HepG2 (cell line): ENCODE results near the gene CTU2. TPM values are rescaled to one million over a fixed set of nuclear protein-coding genes. Genes with fewer than 3 reads are reported as not detected.

ENCODE experiments used
- AGO2 ChIP-seq: fragments of 200-400 bp; formaldehyde crosslinking; optimal IDR thresholded peaks from 2 replicates; pipeline ENCODE3; 2017; ENCODE audit warnings: mild to moderate bottlenecking, low read depth, low read length, moderate library complexity
- BHLHE40 ChIP-seq: IDR thresholded peaks from 2 replicates; pipeline ENCODE4 v1.6.1; 2011; ENCODE audit warnings: low read length, improper control_type of control experiment
- CEBPG ChIP-seq: IDR thresholded peaks from 2 replicates; pipeline ENCODE4 v1.6.1; 2016
- JARID2 ChIP-seq: sonication (generic); formaldehyde crosslinking; IDR thresholded peaks from 2 replicates; pipeline ENCODE4 v1.8.1; 2023; ENCODE audit warnings: missing genetic modification reagents, inconsistent platforms; ENCODE audit not compliant: insufficient replicate concordance
- KLF16 ChIP-seq, 2 experiments: sonication (generic) in 1 of 2; formaldehyde crosslinking in 1 of 2; IDR thresholded peaks; 2 replicates each; pipeline versions ENCODE4 v1.6.1 to v1.8.0; 2016 to 2023; ENCODE audit warnings: missing genetic modification reagents in 2 of 2, missing compliant biosample characterization in 1 of 2
- MED8 ChIP-seq: sonication (generic); formaldehyde crosslinking; IDR thresholded peaks from 2 replicates; pipeline ENCODE4 v1.8.1; 2023; ENCODE audit warnings: mild to moderate bottlenecking, missing genetic modification reagents; ENCODE audit not compliant: insufficient replicate concordance
- NFE2L1 ChIP-seq: sonication (generic); formaldehyde crosslinking; IDR thresholded peaks from 2 replicates; pipeline ENCODE4 v1.4.0; 2020; ENCODE audit warnings: missing genetic modification reagents, mild to moderate bottlenecking, borderline replicate concordance
- NKX3-1 ChIP-seq: sonication (generic); formaldehyde crosslinking; IDR thresholded peaks from 2 replicates; pipeline ENCODE4 v1.5.0; 2020; ENCODE audit warnings: missing genetic modification reagents
- WIZ ChIP-seq: sonication (generic); formaldehyde crosslinking; IDR thresholded peaks from 2 replicates; pipeline ENCODE4 v1.5.1; 2020; ENCODE audit warnings: mild to moderate bottlenecking, missing genetic modification reagents
- ZNF703 ChIP-seq: sonication (generic); formaldehyde crosslinking; IDR thresholded peaks from 2 replicates; pipeline ENCODE4 v1.5.1; 2020; ENCODE audit warnings: missing genetic modification reagents, mild to moderate bottlenecking, moderate library complexity, borderline replicate concordance
- ZNF781 ChIP-seq: sonication (generic); formaldehyde crosslinking; IDR thresholded peaks from 2 replicates; pipeline ENCODE4 v1.5.1; 2020; ENCODE audit warnings: borderline replicate concordance, mild to moderate bottlenecking, missing genetic modification reagents; ENCODE audit errors: not compliant biosample characterization
- polyA plus RNA-seq, 8 experiments: library from polyadenylated mRNA; depleted of rRNA in 3 of 8; stranded (reverse) in 7 of 8; unstranded in 1 of 8; fragments of >200 nt; fragmentation: Illumina TruSeq in 4 of 8; extraction: Trizol in 4 of 8; gene quantifications; 2 replicates each; pipeline versions ENCODE4 v1.2.1 to v1.2.3, GENCODE V29; 2011 to 2016; ENCODE audit warnings: low read depth in 4 of 8, missing spikeins in 1 of 8, mixed read lengths in 1 of 8; ENCODE audit not compliant: insufficient read depth in 1 of 8
- total RNA-seq, 5 experiments: library from RNA; depleted of rRNA; stranded (reverse); fragments of >200 nt; fragmentation: Illumina TruSeq; extraction: Trizol; gene quantifications; 2 replicates each; pipeline ENCODE4 v1.2.3, GENCODE V29; 2016; ENCODE audit warnings: low read depth in 1 of 5
- TF ChIP-seq, protein P1 (sequence below): sonication (generic); formaldehyde crosslinking; IDR thresholded peaks from 2 replicates; pipeline ENCODE4 v1.5.0; 2020; ENCODE audit warnings: mild to moderate bottlenecking, missing genetic modification reagents, borderline replicate concordance
- TF ChIP-seq, protein P2 (sequence below): sonication (generic); formaldehyde crosslinking; IDR thresholded peaks from 2 replicates; pipeline ENCODE4 v1.4.0; 2020; ENCODE audit warnings: mild to moderate bottlenecking, missing genetic modification reagents
- TF ChIP-seq, protein P3 (sequence below): sonication (generic); formaldehyde crosslinking; IDR thresholded peaks from 2 replicates; pipeline ENCODE4 v1.4.0; 2020; ENCODE audit warnings: mild to moderate bottlenecking, missing genetic modification reagents
- TF ChIP-seq, protein P4 (sequence below): sonication (generic); formaldehyde crosslinking; IDR thresholded peaks from 2 replicates; pipeline ENCODE4 v1.4.0; 2020; ENCODE audit warnings: missing genetic modification reagents
- TF ChIP-seq, protein P5 (sequence below): sonication (generic); formaldehyde crosslinking; IDR thresholded peaks from 2 replicates; pipeline ENCODE4 v1.5.0; 2020; ENCODE audit warnings: missing genetic modification reagents, mild to moderate bottlenecking, borderline replicate concordance

Gene CTU2
- total and polyA plus RNA-seq, 2 of the 13 experiments (the other 11 are each of a cell fraction or from before 2014, with no cell fraction given), result 13.3 to 21.9 TPM

DNA sequence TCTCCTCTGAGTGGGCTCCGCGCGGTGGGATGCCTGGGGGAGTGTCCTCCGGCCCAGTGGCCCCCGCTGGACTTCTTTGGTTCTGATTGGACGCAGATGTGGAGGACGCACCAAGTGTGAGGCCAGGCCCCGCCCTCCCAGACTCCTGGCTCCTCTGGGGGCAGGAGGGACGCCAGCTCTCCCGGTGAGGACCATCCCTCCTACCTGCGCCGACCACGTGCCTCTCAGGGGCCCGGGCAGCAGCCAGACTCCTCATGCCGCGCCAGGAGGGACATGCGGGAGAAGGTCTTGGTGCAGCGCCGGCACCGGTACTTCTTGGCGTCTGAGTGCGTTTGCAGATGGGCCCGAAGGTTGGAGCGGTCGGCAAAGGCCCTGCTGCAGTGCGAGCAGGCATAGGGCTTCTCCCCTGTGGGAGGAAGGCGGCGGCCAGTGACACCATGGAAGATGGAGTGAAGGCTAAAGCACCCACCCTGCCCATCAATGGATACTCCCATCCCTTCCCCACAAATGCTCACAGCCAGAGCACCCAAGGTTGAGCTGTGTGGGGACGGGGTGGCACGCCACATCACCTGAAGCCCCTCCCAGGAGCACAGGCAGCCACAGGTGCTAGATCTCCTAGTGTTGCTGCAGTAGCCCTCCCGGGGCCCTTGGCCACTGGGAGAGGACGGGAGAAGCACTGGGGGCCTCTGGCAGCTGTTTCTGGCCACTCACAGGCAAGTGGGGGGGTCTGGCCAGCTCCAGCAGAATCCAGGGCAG, 27.9 kb upstream of the CTU2 start (continued):
- TF ChIP-seq, protein P1, sequence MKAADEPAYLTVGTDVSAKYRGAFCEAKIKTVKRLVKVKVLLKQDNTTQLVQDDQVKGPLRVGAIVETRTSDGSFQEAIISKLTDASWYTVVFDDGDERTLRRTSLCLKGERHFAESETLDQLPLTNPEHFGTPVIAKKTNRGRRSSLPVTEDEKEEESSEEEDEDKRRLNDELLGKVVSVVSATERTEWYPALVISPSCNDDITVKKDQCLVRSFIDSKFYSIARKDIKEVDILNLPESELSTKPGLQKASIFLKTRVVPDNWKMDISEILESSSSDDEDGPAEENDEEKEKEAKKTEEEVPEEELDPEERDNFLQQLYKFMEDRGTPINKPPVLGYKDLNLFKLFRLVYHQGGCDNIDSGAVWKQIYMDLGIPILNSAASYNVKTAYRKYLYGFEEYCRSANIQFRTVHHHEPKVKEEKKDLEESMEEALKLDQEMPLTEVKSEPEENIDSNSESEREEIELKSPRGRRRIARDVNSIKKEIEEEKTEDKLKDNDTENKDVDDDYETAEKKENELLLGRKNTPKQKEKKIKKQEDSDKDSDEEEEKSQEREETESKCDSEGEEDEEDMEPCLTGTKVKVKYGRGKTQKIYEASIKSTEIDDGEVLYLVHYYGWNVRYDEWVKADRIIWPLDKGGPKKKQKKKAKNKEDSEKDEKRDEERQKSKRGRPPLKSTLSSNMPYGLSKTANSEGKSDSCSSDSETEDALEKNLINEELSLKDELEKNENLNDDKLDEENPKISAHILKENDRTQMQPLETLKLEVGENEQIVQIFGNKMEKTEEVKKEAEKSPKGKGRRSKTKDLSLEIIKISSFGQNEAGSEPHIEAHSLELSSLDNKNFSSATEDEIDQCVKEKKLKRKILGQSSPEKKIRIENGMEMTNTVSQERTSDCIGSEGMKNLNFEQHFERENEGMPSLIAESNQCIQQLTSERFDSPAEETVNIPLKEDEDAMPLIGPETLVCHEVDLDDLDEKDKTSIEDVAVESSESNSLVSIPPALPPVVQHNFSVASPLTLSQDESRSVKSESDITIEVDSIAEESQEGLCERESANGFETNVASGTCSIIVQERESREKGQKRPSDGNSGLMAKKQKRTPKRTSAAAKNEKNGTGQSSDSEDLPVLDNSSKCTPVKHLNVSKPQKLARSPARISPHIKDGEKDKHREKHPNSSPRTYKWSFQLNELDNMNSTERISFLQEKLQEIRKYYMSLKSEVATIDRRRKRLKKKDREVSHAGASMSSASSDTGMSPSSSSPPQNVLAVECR, result 0 out of 2 replicates have a peak, but pooled peaks have one; percentile 24
- TF ChIP-seq NKX3-1 (CRISPR knock-in tag) (no peak), MED8 (peak; percentile 40), CEBPG (CRISPR knock-in tag) (no peak), NFE2L1 (CRISPR knock-in tag) (no peak), WIZ (CRISPR knock-in tag) (0 out of 2 replicates have a peak, but pooled peaks have one; percentile 42), AGO2 (peak; percentile 49), ZNF703 (CRISPR knock-in tag) (no peak), KLF16 (CRISPR knock-in tag; IDR thresholded peaks at IDR 0.05) (no peak), ZNF781 (CRISPR knock-in tag) (no peak), BHLHE40 (no peak), JARID2 (no peak)
- TF ChIP-seq, protein P2, sequence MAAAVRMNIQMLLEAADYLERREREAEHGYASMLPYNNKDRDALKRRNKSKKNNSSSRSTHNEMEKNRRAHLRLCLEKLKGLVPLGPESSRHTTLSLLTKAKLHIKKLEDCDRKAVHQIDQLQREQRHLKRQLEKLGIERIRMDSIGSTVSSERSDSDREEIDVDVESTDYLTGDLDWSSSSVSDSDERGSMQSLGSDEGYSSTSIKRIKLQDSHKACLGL, result 0 out of 2 replicates have a peak, but pooled peaks have one; percentile 28
- TF ChIP-seq, protein P3, sequence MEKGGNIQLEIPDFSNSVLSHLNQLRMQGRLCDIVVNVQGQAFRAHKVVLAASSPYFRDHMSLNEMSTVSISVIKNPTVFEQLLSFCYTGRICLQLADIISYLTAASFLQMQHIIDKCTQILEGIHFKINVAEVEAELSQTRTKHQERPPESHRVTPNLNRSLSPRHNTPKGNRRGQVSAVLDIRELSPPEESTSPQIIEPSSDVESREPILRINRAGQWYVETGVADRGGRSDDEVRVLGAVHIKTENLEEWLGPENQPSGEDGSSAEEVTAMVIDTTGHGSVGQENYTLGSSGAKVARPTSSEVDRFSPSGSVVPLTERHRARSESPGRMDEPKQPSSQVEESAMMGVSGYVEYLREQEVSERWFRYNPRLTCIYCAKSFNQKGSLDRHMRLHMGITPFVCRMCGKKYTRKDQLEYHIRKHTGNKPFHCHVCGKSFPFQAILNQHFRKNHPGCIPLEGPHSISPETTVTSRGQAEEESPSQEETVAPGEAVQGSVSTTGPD (CRISPR knock-in tag), result no peak
- TF ChIP-seq, protein P4, sequence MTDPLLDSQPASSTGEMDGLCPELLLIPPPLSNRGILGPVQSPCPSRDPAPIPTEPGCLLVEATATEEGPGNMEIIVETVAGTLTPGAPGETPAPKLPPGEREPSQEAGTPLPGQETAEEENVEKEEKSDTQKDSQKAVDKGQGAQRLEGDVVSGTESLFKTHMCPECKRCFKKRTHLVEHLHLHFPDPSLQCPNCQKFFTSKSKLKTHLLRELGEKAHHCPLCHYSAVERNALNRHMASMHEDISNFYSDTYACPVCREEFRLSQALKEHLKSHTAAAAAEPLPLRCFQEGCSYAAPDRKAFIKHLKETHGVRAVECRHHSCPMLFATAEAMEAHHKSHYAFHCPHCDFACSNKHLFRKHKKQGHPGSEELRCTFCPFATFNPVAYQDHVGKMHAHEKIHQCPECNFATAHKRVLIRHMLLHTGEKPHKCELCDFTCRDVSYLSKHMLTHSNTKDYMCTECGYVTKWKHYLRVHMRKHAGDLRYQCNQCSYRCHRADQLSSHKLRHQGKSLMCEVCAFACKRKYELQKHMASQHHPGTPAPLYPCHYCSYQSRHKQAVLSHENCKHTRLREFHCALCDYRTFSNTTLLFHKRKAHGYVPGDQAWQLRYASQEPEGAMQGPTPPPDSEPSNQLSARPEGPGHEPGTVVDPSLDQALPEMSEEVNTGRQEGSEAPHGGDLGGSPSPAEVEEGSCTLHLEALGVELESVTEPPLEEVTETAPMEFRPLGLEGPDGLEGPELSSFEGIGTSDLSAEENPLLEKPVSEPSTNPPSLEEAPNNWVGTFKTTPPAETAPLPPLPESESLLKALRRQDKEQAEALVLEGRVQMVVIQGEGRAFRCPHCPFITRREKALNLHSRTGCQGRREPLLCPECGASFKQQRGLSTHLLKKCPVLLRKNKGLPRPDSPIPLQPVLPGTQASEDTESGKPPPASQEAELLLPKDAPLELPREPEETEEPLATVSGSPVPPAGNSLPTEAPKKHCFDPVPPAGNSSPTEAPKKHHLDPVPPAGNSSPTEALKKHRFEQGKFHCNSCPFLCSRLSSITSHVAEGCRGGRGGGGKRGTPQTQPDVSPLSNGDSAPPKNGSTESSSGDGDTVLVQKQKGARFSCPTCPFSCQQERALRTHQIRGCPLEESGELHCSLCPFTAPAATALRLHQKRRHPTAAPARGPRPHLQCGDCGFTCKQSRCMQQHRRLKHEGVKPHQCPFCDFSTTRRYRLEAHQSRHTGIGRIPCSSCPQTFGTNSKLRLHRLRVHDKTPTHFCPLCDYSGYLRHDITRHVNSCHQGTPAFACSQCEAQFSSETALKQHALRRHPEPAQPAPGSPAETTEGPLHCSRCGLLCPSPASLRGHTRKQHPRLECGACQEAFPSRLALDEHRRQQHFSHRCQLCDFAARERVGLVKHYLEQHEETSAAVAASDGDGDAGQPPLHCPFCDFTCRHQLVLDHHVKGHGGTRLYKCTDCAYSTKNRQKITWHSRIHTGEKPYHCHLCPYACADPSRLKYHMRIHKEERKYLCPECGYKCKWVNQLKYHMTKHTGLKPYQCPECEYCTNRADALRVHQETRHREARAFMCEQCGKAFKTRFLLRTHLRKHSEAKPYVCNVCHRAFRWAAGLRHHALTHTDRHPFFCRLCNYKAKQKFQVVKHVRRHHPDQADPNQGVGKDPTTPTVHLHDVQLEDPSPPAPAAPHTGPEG (CRISPR knock-in tag), result no peak
- TF ChIP-seq, protein P5, sequence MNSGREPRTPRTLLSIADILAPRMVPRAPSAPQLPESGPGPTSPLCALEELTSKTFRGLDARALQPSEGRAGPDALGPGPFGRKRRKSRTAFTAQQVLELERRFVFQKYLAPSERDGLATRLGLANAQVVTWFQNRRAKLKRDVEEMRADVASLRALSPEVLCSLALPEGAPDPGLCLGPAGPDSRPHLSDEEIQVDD (CRISPR knock-in tag), result no peak
